ENCODE data around the gene ROR1. TPM values are rescaled to one million over a fixed set of nuclear protein-coding genes. Genes with fewer than 3 reads are reported as not detected.

The ROR1 gene
- polyA plus RNA-seq, 6 donors from 2014 or later, result 0.36 to 6.2 (median 1.3) TPM

- Mint-ChIP-seq H3K36me3 (no peaks in the 10 kb centered on the region), H3K27ac (no peak overlapping the region), H3K4me3 (no peak overlapping the region), H3K27me3 (peaks cover 0 to 2% (median 0%) of the 10 kb centered on the region in 3 donors), H3K4me1 (no peaks in the 10 kb centered on the region), H3K9me3 (peaks cover 0 to 4% (median 0%) of the 10 kb centered on the region in 7 donors)
- no peak for DNase-seq
- ATAC-seq (ENCODE audit: low read depth in 2 of 2), result no peak
Observed at GRCh38 chr1:63863145-63863544, 89.3 kb downstream of the ROR1 start.

DNA sequence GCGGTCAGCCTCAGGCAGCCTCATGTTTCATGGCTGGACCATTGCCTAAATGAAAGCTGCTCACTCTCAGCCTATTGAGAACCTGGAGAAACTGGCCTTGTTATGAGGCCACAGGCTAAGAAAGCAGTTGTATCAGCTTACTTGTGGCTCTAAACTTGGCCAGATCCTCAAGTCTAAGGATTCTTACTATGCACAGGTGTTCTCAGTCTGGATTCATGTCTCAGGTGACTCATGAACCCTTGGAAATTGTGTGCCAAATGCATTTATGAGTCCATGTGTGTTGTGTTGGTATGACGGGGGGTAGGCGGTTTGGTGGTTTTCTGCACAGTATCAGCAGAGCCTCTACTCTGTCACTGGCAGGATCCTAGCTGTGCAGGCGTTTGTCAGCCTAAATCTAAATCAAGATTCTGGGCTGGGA lies 90.4 kb downstream of the ROR1 start:
- H3K9me3 Mint-ChIP-seq, result no peaks in the 10 kb centered on the region
- ATAC-seq (ENCODE audit: low read depth in 2 of 2) (no peak), DNase-seq (no peak)
- no peaks in the 10 kb centered on the region for H3K4me1 Mint-ChIP-seq
- no peaks in the 10 kb centered on the region for H3K36me3 Mint-ChIP-seq
- H3K27ac Mint-ChIP-seq, result no peak overlapping the region
- H3K27me3 Mint-ChIP-seq, result peaks cover 0 to 9% (median 4%) of the 10 kb centered on the region in 3 donors
- H3K4me3 Mint-ChIP-seq, result no peak overlapping the region

GRCh38 chr1:63865561-63865960 lies 91.7 kb downstream of the ROR1 start:
- DNase-seq (no peak), ATAC-seq (ENCODE audit: low read depth in 2 of 2) (no peak)
- Mint-ChIP-seq H3K4me3 (no peak overlapping the region), H3K36me3 (no peaks in the 10 kb centered on the region), H3K9me3 (no peaks in the 10 kb centered on the region), H3K27me3 (peaks cover 0 to 9% (median 7%) of the 10 kb centered on the region in 3 donors), H3K4me1 (no peaks in the 10 kb centered on the region), H3K27ac (no peak overlapping the region)

GRCh38 chr1:63866084-63866483 lies 92.3 kb downstream of the ROR1 start:
- peaks cover 0 to 12% (median 9%) of the 10 kb centered on the region in 3 donors for H3K27me3 Mint-ChIP-seq
- H3K4me3 Mint-ChIP-seq, result no peak overlapping the region
- ATAC-seq (ENCODE audit: low read depth in 2 of 2) (no peak), DNase-seq (no peak)
- H3K4me1 Mint-ChIP-seq, result no peaks in the 10 kb centered on the region
- no peak overlapping the region for H3K27ac Mint-ChIP-seq
- no peaks in the 10 kb centered on the region for H3K36me3 Mint-ChIP-seq
- H3K9me3 Mint-ChIP-seq, result no peaks in the 10 kb centered on the region

DNA sequence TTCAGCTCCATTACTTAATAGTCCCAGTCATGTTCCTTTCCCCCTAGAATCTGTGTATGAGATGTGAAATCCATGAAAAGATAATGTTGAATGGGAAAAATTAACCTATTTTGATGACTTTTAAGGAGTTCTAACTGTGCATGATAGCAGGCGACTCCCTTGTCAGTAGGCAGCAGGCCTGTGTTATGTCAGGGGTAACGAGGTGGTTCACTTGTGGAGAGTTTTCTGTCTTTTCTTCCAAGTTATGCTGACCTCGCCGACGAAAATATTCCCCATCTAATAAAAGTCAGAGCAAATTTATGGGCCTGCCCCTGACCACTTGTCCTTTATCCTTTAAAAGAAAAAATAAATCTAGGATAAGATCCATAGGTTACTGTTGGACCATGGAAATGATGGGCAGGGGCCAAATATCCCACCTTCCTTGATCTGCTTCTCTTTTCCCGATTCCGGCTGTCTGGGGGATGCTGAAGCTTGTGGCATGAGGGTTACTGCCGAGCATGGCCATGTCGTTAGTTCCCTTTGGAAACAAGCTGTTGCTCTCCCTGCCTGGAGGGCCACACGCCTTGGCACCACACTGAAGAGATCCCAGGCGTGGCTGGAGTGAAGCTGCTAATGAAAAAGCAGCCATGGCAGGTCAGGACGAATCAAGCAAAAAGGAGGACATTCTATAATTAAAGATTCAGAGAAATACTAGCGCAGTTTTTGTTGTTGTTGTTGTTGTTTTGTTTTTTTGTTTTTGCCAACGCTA lies 93.8 kb downstream of the ROR1 start:
- H3K4me1 Mint-ChIP-seq, result no peaks in the 10 kb centered on the region
- no peaks in the 10 kb centered on the region for H3K9me3 Mint-ChIP-seq
- H3K27ac Mint-ChIP-seq, result no peak overlapping the region
- peaks cover 4 to 18% (median 9%) of the 10 kb centered on the region in 3 donors for H3K27me3 Mint-ChIP-seq
- ATAC-seq (ENCODE audit: low read depth in 2 of 2), result no peak
- no peaks in the 10 kb centered on the region for H3K36me3 Mint-ChIP-seq
- no peak for DNase-seq
- no peak overlapping the region for H3K4me3 Mint-ChIP-seq

GRCh38 chr1:63868268-63868781 lies 94.5 kb downstream of the ROR1 start:
- Mint-ChIP-seq H3K27me3 (peaks cover 4 to 18% (median 9%) of the 10 kb centered on the region in 3 donors), H3K9me3 (no peaks in the 10 kb centered on the region), H3K27ac (peak overlapping the region in 1 of 6 donors; percentile 1), H3K4me3 (peak overlapping the region in 1 of 8 donors; percentile 6), H3K4me1 (no peaks in the 10 kb centered on the region), H3K36me3 (no peaks in the 10 kb centered on the region)
- ATAC-seq (ENCODE audit: low read depth in 2 of 2) (no peak), DNase-seq (no peak)

- Mint-ChIP-seq H3K4me1 (no peaks in the 10 kb centered on the region), H3K9me3 (no peaks in the 10 kb centered on the region), H3K36me3 (no peaks in the 10 kb centered on the region), H3K27me3 (peaks cover 4 to 18% (median 9%) of the 10 kb centered on the region in 3 donors), H3K4me3 (no peak overlapping the region), H3K27ac (peak overlapping the region in 1 of 6 donors; percentile 65)
- DNase-seq (no peak), ATAC-seq (ENCODE audit: low read depth in 2 of 2) (no peak)
Observed at GRCh38 chr1:63870152-63870551, 96.3 kb downstream of the ROR1 start.

DNA sequence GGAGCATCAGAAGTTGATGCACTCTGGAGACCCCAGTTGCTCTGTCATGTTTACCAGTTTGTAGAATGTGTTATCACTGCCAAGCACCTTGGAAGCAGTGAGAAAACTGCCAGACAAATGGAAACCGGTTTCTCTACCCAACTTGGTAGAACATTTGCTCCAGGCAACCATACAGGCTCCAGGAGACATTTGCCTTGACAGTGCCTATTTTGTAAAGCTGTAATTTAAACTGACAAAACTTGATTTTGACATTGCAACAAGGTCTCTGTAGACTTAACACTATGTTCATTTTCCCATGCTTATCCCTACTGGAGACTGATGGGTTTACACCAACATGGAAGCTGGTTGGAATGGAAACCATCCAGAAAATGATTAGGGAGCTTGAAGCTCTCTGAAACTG lies 97.6 kb downstream of the ROR1 start:
- Mint-ChIP-seq H3K27me3 (peaks cover 4 to 18% (median 9%) of the 10 kb centered on the region in 3 donors), H3K36me3 (no peaks in the 10 kb centered on the region), H3K4me1 (no peaks in the 10 kb centered on the region), H3K4me3 (no peak overlapping the region), H3K9me3 (no peaks in the 10 kb centered on the region), H3K27ac (no peak overlapping the region)
- DNase-seq (no peak), ATAC-seq (ENCODE audit: low read depth in 2 of 2) (no peak)

DNA sequence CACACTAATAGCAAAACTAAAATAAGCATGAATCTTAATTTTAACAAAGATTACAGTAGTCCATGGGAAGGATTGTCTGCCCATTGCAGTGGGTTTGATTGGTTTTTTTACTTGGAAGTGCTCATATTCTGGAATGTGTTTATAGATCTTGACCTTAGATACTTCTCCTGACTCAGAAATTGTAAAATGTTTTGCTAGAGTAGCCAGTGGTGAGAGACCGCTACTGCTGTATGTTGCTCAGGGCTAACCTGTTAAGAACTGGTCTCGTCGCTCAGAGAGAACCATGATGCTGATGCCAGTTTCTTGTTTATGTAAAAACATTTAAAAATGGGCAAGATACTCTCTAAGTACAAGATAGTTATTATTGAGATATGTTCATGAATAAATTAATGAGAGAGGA lies 99.9 kb downstream of the ROR1 start:
- ATAC-seq (ENCODE audit: low read depth in 2 of 2) (no peak), DNase-seq (no peak)
- Mint-ChIP-seq H3K9me3 (no peaks in the 10 kb centered on the region), H3K4me1 (no peaks in the 10 kb centered on the region), H3K36me3 (no peaks in the 10 kb centered on the region), H3K27ac (peak overlapping the region in 2 of 6 donors; percentile 25 to 54), H3K27me3 (peaks cover 15 to 29% (median 18%) of the 10 kb centered on the region in 3 donors), H3K4me3 (no peak overlapping the region)

GRCh38 chr1:63874278-63874880 lies 100.6 kb downstream of the ROR1 start:
- Mint-ChIP-seq H3K27me3 (peaks cover 15 to 35% (median 23%) of the 10 kb centered on the region in 3 donors), H3K27ac (peak overlapping the region in 1 of 6 donors; percentile 8)
- DNase-seq, result no peak

DNA sequence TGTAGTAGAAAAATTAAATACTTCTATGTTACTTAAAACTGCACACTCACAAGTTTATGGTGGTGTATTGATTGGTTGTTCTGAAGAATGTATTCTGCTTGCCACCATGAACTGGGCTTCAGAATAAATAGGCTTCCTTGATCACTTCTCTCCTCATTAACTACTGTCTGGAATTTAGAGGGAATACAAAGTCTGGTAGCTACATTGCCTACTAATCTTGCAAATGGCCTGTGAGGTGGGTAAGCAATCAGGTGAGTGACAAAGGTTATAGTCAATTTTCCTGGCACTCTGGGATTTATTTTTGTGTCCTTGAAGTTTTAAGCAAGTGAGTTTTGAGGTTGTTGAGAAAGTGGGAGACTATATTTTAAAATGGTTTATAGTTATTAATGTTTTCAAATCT lies 101.8 kb downstream of the ROR1 start:
- H3K36me3 Mint-ChIP-seq, result no peaks in the 10 kb centered on the region
- no peaks in the 10 kb centered on the region for H3K4me1 Mint-ChIP-seq
- DNase-seq (no peak), ATAC-seq (ENCODE audit: low read depth in 2 of 2) (no peak)
- no peaks in the 10 kb centered on the region for H3K9me3 Mint-ChIP-seq
- no peak overlapping the region for H3K27ac Mint-ChIP-seq
- H3K4me3 Mint-ChIP-seq, result no peak overlapping the region
- peaks cover 17 to 39% (median 30%) of the 10 kb centered on the region in 3 donors for H3K27me3 Mint-ChIP-seq

More at GRCh38 chr1:63874278-63874880, 100.6 kb downstream of the ROR1 start:
- Mint-ChIP-seq H3K9me3 (no peaks in the 10 kb centered on the region), H3K4me3 (no peak overlapping the region), H3K36me3 (no peaks in the 10 kb centered on the region), H3K4me1 (no peaks in the 10 kb centered on the region)
- ATAC-seq (ENCODE audit: low read depth in 2 of 2), result no peak

DNA sequence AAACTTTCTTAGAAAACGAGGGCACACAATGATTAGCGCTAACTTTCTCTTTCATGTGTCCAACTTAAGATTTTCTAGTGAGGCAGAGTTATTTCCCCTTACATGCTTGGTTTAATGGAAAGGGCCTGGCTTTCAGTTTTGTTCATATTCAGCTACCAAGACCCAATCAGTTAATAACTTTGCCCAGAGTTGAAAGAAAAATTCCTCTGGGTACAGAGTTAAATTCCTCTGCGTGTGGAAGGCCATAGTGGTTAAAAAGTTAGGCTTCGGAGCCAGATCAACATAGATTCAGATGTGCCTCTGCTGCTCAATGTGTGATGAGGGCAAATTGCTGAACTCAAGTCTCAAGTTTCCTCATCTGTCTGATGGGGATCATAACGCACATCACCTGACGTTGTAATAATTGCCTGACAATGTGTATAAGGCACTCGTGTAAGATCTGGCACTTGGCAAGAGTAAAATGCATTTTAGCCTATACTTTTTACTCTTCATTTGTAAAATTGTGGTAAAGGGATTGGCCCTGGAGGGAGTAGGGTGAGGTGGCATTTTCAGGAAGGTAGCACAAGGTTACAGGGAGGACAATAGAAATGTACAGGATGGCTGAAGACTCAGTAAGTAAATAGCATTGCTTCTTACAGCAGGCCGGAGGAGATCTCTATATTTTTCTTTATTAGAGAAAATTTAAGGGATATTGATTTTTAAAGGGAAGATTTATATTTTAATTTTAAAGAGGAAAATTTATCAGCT lies 103.4 kb downstream of the ROR1 start:
- Mint-ChIP-seq H3K27ac (no peak overlapping the region), H3K36me3 (no peaks in the 10 kb centered on the region), H3K4me3 (no peak overlapping the region), H3K9me3 (no peaks in the 10 kb centered on the region), H3K4me1 (no peaks in the 10 kb centered on the region), H3K27me3 (peaks cover 24 to 42% (median 30%) of the 10 kb centered on the region in 3 donors)
- DNase-seq (no peak), ATAC-seq (ENCODE audit: low read depth in 2 of 2) (no peak)

GRCh38 chr1:63877816-63878215 lies 104.0 kb downstream of the ROR1 start:
- no peaks in the 10 kb centered on the region for H3K4me1 Mint-ChIP-seq
- no peak overlapping the region for H3K4me3 Mint-ChIP-seq
- H3K27me3 Mint-ChIP-seq, result peaks cover 24 to 44% (median 30%) of the 10 kb centered on the region in 3 donors
- no peaks in the 10 kb centered on the region for H3K36me3 Mint-ChIP-seq
- H3K9me3 Mint-ChIP-seq, result no peaks in the 10 kb centered on the region
- ATAC-seq (ENCODE audit: low read depth in 2 of 2) (no peak), DNase-seq (no peak)
- peak overlapping the region in 1 of 6 donors; percentile 7 for H3K27ac Mint-ChIP-seq
